GM12874 (cell line): ENCODE results near the gene RAET1G.

Experiments used
- CTCF ChIP-seq: IDR thresholded peaks from 2 replicates; pipeline ENCODE4 v1.5.1; 2011; ENCODE audit warnings: low read depth, mild to moderate bottlenecking, control low read depth, low read length, moderate library complexity; ENCODE audit not compliant: insufficient read depth

RAET1G gene

GRCh38 chr6:149881066-149881766 is 41.7 kb downstream of the RAET1G start:
- no peak for TF ChIP-seq CTCF

- no peak for TF ChIP-seq CTCF
Observed at GRCh38 chr6:149877659-149878058, 45.3 kb downstream of the RAET1G start.

DNA sequence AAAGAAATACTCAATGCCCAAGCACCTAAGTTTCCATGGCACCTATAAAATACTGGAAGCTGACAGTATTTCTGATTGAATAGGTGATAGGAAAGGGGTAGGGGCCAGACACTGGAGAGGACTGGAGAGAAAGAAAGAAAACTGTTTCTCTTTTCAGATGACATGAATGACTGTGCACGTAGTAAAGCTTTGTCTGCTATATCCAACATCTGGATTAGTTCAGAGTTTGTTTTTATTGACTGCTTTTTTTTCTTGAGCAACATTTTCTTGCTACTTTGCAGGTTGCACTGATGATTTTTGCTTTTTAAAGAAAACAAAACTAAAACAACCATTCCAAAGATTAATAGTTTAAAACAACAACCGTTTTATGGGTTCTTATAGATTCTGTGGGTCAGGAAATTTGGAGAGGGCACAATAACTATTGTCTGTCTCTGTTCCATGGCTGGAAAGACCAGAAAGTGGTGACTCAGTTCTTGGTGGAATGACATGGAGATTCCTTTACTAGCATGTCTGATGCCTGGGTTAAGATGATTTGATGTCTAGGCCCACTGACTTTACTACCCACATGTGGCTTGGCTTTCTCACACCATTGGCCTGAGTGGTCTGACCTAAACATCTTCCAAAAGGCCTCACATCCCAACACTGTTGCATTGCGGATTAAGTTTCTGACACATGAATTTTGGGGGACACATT is 46.5 kb downstream of the RAET1G start:
- TF ChIP-seq CTCF, result no peak

DNA sequence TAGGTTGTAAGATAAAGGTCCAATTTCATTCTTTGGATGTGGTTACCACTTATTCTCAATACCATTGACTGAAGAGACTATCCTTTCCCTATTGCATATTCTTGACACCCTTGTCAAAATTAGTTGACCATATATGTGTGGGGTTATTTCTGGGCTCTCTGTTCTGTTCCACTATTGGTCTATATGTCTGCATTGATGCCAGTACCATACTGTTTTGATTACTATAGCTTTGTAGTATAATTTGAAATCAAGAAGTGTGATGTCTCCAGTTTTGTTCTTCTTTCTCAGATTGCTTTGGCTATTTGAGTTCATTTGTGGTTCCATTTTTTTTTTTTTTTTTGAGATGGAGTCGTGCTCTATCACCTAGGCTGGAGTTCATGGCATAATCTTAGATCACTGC is 50.7 kb downstream of the RAET1G start:
- TF ChIP-seq CTCF, result no peak

GRCh38 chr6:149871182-149871581 is 51.7 kb downstream of the RAET1G start:
- no peak for TF ChIP-seq CTCF

DNA sequence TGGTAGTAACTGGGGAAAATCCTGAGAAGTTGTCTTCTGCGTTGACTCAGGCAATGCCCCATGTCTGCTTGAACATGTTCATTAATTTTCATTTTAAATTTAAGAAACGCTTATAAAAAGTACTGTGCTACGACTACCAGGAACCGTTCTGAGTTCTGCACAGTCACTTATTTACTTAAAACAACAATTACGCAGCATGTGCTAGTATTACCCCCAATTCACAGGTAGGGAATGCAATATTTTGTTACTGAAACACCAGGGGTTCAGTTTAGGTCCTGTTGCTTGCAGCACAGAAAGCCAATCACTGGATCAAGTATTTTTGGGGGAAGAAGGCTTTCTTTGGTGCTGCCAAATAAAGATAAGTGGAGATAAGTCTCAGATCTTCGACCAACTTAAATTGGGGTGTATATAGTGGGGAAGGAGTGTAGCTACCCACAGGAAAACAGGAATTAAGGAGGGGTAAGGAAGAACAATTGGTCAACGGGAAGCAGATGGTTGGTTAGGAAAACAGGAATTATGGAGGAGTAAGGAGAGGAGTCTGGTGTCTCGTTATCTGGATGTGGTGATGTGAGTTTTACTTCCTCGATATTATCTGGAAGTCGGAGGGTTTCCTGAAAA is 53.5 kb downstream of the RAET1G start:
- no peak for TF ChIP-seq CTCF

GRCh38 chr6:149867876-149868640 is 54.9 kb downstream of the RAET1G start:
- no peak for TF ChIP-seq CTCF
